IMR-90 (cell line): ENCODE results near the gene FHL2. TPM values are rescaled to one million over a fixed set of nuclear protein-coding genes. Genes with fewer than 3 reads are reported as not detected.

ENCODE experiments used
- ATAC-seq: fragments of 200-7000 bp; cut with Tn5 transposase; 2 replicates; pipeline ENCODE4 v1.9.1; 2020; ENCODE audit warnings: low read depth, mild to moderate bottlenecking, moderate library complexity
- BruUV-seq: library from RNA; stranded (reverse); fragments of 400-500 nt; replicated peaks from 2 replicates; lab custom pipeline; 2021; lab: Mats Ljungman, UMichigan
- CTCF ChIA-PET: fragments of 300-600 bp; formaldehyde crosslinking; extraction: SDS; loops from one replicate; lab custom pipeline; 2021; ENCODE audit warnings: antibody characterized with exemption; lab: Yijun Ruan, JAX
- POLR2A ChIA-PET: fragments of 300-600 bp; sonication (Branson Sonifier 250); formaldehyde crosslinking; loops from one replicate; lab custom pipeline; 2022; ENCODE audit warnings: antibody characterized with exemption; ENCODE audit not compliant: unreplicated experiment; lab: Charles Lee
- DNase-seq: peaks from one replicate; pipeline ENCODE4 v3.0.0; 2013
- H2AFZ ChIP-seq: replicated peaks from 2 replicates; pipeline ENCODE3; 2013; ENCODE audit warnings: low read length, mild to moderate bottlenecking; ENCODE audit not compliant: poor library complexity
- H2AK5ac ChIP-seq: 2 replicates; pipeline ENCODE4 v1.6.1; 2013; ENCODE audit warnings: low read depth, low read length, inconsistent platforms
- H2AK9ac ChIP-seq: replicated peaks from 2 replicates; pipeline ENCODE3; 2013; ENCODE audit warnings: mild to moderate bottlenecking, low read depth, low read length, moderate library complexity; ENCODE audit not compliant: poor library complexity
- H2BK120ac ChIP-seq: 2 replicates; pipeline ENCODE4 v1.6.1; 2013; ENCODE audit warnings: low read depth, low read length, inconsistent platforms
- H2BK15ac ChIP-seq: 3 replicates; pipeline ENCODE4 v1.6.1; 2013; ENCODE audit warnings: low read depth, low read length, inconsistent platforms
- H2BK20ac ChIP-seq: 2 replicates; pipeline ENCODE4 v1.6.1; 2013; ENCODE audit warnings: low read depth, mild to moderate bottlenecking, inconsistent platforms, low read length, moderate library complexity
- H2BK5ac ChIP-seq: 2 replicates; pipeline ENCODE4 v1.6.1; 2013; ENCODE audit warnings: mild to moderate bottlenecking, low read depth, low read length, inconsistent platforms; ENCODE audit not compliant: poor library complexity, severe bottlenecking
- H3K14ac ChIP-seq: replicated peaks from 2 replicates; pipeline ENCODE4 v1.6.1; 2013; ENCODE audit warnings: low read depth, low read length, inconsistent platforms
- H3K18ac ChIP-seq: 2 replicates; pipeline ENCODE4 v1.6.1; 2013; ENCODE audit warnings: low read depth, low read length, control low read depth
- H3K23ac ChIP-seq: 2 replicates; pipeline ENCODE4 v1.6.1; 2013; ENCODE audit warnings: low read depth, low read length, inconsistent platforms
- H3K27ac ChIP-seq: 2 replicates; pipeline ENCODE4 v1.5.1; 2013; ENCODE audit warnings: mild to moderate bottlenecking, control low read depth, low read length; ENCODE audit not compliant: insufficient read depth
- H3K27me3 ChIP-seq: 2 replicates; pipeline ENCODE4 v1.6.1; 2013; ENCODE audit warnings: low read length; ENCODE audit not compliant: control insufficient read depth, insufficient read depth
- H3K36me3 ChIP-seq: 2 replicates; pipeline ENCODE4 v1.6.1; 2013; ENCODE audit warnings: low read length, mixed read lengths; ENCODE audit not compliant: control insufficient read depth, insufficient read depth
- H3K4ac ChIP-seq: 2 replicates; pipeline ENCODE4 v1.6.1; 2013; ENCODE audit warnings: low read depth, low read length, inconsistent platforms
- H3K4me1 ChIP-seq: 2 replicates; pipeline ENCODE4 v1.6.1; 2013; ENCODE audit warnings: low read length, mixed read lengths; ENCODE audit not compliant: control insufficient read depth, insufficient read depth
- H3K4me2 ChIP-seq: 2 replicates; pipeline ENCODE4 v1.6.1; 2013; ENCODE audit warnings: low read depth, mild to moderate bottlenecking, control low read depth, low read length, moderate library complexity
- H3K4me3 ChIP-seq: 2 replicates; pipeline ENCODE4 v1.5.1; 2013; ENCODE audit warnings: low read depth, mild to moderate bottlenecking, control low read depth, low read length, moderate library complexity; ENCODE audit not compliant: insufficient read depth
- H3K56ac ChIP-seq: 2 replicates; pipeline ENCODE4 v1.6.1; 2013; ENCODE audit warnings: low read length, inconsistent platforms; ENCODE audit not compliant: insufficient read depth; ENCODE audit errors: extremely low read depth
- H3K79me1 ChIP-seq, 2 experiments: 2 replicates each; pipeline ENCODE4 v1.6.1; 2013; ENCODE audit warnings: low read length in 2 of 2, inconsistent platforms in 1 of 2, low read depth in 1 of 2
- H3K9ac ChIP-seq: 2 replicates; pipeline ENCODE4 v1.6.1; 2013; ENCODE audit warnings: low read depth, low read length, control low read depth
- H3K9me1 ChIP-seq: 2 replicates; pipeline ENCODE4 v1.6.1; 2013; ENCODE audit warnings: low read length, inconsistent platforms; ENCODE audit not compliant: insufficient read depth
- H3K9me3 ChIP-seq: 2 replicates; pipeline ENCODE4 v1.6.1; 2013; ENCODE audit warnings: low read length; ENCODE audit not compliant: control insufficient read depth, insufficient read depth
- H4K20me1 ChIP-seq: 2 replicates; pipeline ENCODE4 v1.6.1; 2013; ENCODE audit warnings: low read length, inconsistent platforms; ENCODE audit not compliant: insufficient read depth
- H4K5ac ChIP-seq: 2 replicates; pipeline ENCODE4 v1.6.1; 2013; ENCODE audit warnings: mild to moderate bottlenecking, low read depth, low read length, control low read depth
- H4K8ac ChIP-seq, 2 experiments: 2 replicates each; pipeline ENCODE4 v1.6.1; 2013; ENCODE audit warnings: low read depth in 2 of 2, low read length in 2 of 2, control low read depth in 1 of 2, inconsistent platforms in 1 of 2
- H4K91ac ChIP-seq: 2 replicates; pipeline ENCODE4 v1.6.1; 2013; ENCODE audit warnings: low read depth, low read length, inconsistent platforms; ENCODE audit not compliant: insufficient read depth
- BHLHE40 ChIP-seq: fragments of 150-350 bp; IDR thresholded peaks from 2 replicates; pipeline ENCODE4 v1.6.1; 2016; ENCODE audit warnings: mild to moderate bottlenecking, low read depth, low read length
- CEBPB ChIP-seq: IDR thresholded peaks from 2 replicates; pipeline ENCODE4 v1.6.1; 2012; ENCODE audit warnings: low read depth, low read length, improper control_type of control experiment
- CHD1 ChIP-seq: IDR thresholded peaks from 2 replicates; pipeline ENCODE4 v1.6.1; 2012; ENCODE audit warnings: low read depth, low read length, improper control_type of control experiment
- ELK1 ChIP-seq: fragments of 150-350 bp; IDR thresholded peaks from 2 replicates; pipeline ENCODE4 v1.6.1; 2016; ENCODE audit warnings: low read depth, mild to moderate bottlenecking, low read length, moderate library complexity, borderline replicate concordance
- FOS ChIP-seq: fragments of 150-350 bp; IDR thresholded peaks from 2 replicates; pipeline ENCODE4 v1.6.1; 2016; ENCODE audit warnings: low read depth, low read length
- MAFK ChIP-seq: IDR thresholded peaks from 2 replicates; pipeline ENCODE4 v1.6.1; 2012; ENCODE audit warnings: low read depth, low read length, improper control_type of control experiment
- MAZ ChIP-seq: IDR thresholded peaks from 2 replicates; pipeline ENCODE4 v1.6.1; 2012; ENCODE audit warnings: low read depth, mild to moderate bottlenecking, low read length, improper control_type of control experiment, moderate library complexity, borderline replicate concordance
- MXI1 ChIP-seq: IDR thresholded peaks from 2 replicates; pipeline ENCODE4 v1.6.1; 2012; ENCODE audit warnings: low read depth, mild to moderate bottlenecking, low read length, moderate library complexity, borderline replicate concordance
- NFE2L2 ChIP-seq: fragments of 150-350 bp; IDR thresholded peaks from 2 replicates; pipeline ENCODE4 v1.6.1; 2016; ENCODE audit warnings: low read depth, mild to moderate bottlenecking, low read length
- POLR2A ChIP-seq: IDR thresholded peaks from 2 replicates; pipeline ENCODE4 v1.6.1; 2012; ENCODE audit warnings: mild to moderate bottlenecking, low read depth, low read length
- RAD21 ChIP-seq: IDR thresholded peaks from 2 replicates; pipeline ENCODE4 v1.6.1; 2012; ENCODE audit warnings: low read length, improper control_type of control experiment
- RCOR1 ChIP-seq: IDR thresholded peaks from 2 replicates; pipeline ENCODE4 v1.6.1; 2012; ENCODE audit warnings: mild to moderate bottlenecking, low read length, improper control_type of control experiment; ENCODE audit not compliant: insufficient replicate concordance
- RFX5 ChIP-seq: IDR thresholded peaks from 2 replicates; pipeline ENCODE4 v1.8.0; 2012; ENCODE audit warnings: low read depth, mild to moderate bottlenecking, low read length, moderate library complexity
- SMC3 ChIP-seq: fragments of 150-350 bp; IDR thresholded peaks from 2 replicates; pipeline ENCODE4 v1.6.1; 2016; ENCODE audit warnings: low read depth, mild to moderate bottlenecking, antibody characterized with exemption, low read length, moderate library complexity
- WGBS, 2 experiments: methylation state at CpG; one replicate each; pipeline versions ENCODE4 v1.1.5 to v1.1.7; 2013; ENCODE audit warnings: missing lambda C conversion rate in 2 of 2; ENCODE audit not compliant: insufficient read length in 1 of 2; ENCODE audit errors: extremely low coverage in 2 of 2; 5-methylcytosine and 5-hydroxymethylcytosine counted together
- dilution Hi-C: fragments of 300-500 bp; cut with HindIII; formaldehyde crosslinking; loops from one replicate; pipeline ENCODE4 v1.14.3; 2018; ENCODE audit warnings: low sequenced_read_pairs; ENCODE audit not compliant: unreplicated experiment
- in situ Hi-C: fragments of 300-500 bp; cut with MboI; formaldehyde crosslinking; loops from 3 replicates; pipeline ENCODE4 v1.14.3; 2019; ENCODE audit warnings: low sequenced_read_pairs, inconsistent platforms, mixed read lengths
- intact Hi-C: fragments of 100-400 bp; cut with micrococcal nuclease; formaldehyde crosslinking; loops from 2 replicates; pipeline ENCODE4 v1.10.0; 2022
- polyA plus RNA-seq, 3 experiments: library from polyadenylated mRNA; depleted of rRNA; stranded (reverse); fragments of >200 nt; gene quantifications; 2 replicates each; pipeline ENCODE4 v1.2.3, GENCODE V29; 2012; ENCODE audit warnings: low replicate concordance in 1 of 3
- total RNA-seq: library from RNA; depleted of rRNA; stranded (reverse); fragments of >200 nt; gene quantifications from 2 replicates; pipeline ENCODE4 v1.2.3, GENCODE V29; 2012
- TF ChIP-seq, protein P1 (sequence below): conservative IDR thresholded peaks from 2 replicates; pipeline ENCODE4 v1.5.1; 2012; ENCODE audit warnings: mild to moderate bottlenecking, low read depth, low read length, improper control_type of control experiment
- TF ChIP-seq, protein P2 (sequence below): fragments of 150-350 bp; IDR thresholded peaks from 2 replicates; pipeline ENCODE4 v1.6.1; 2017; ENCODE audit warnings: mild to moderate bottlenecking, antibody characterized with exemption, low read length, low read depth

FHL2 gene
- total and polyA plus RNA-seq, 2 of the 4 experiments (the other 2 are of a cell fraction): 464 to 550 TPM

- Histone ChIP-seq H3K27ac (peak overlapping the region; percentile 79; the same call in 1 of the 2 replicates), H2BK15ac (peak overlapping the region; percentile 59; the same call in 1 of the 3 replicates), H3K4me1 (peaks cover 27% of the 10 kb centered on the region), H2BK120ac (peak overlapping the region; percentile 96; the same call in 1 of the 2 replicates), H2BK20ac (peak overlapping the region; percentile 98; the same call in 1 of the 2 replicates), H3K9ac (no peak overlapping the region), H2AK5ac (peak overlapping the region; percentile 33; the same call in 1 of the 2 replicates), H4K20me1 (no peaks in the 10 kb centered on the region), H4K8ac (peak overlapping the region; percentile 36 to 89), H3K4me2 (peak overlapping the region; percentile 7; the same call in 1 of the 2 replicates), H3K27me3 (no peaks in the 10 kb centered on the region), H3K4ac (peak overlapping the region; percentile 99; the same call in 1 of the 2 replicates), H3K18ac (peak overlapping the region; percentile 91; the same call in 1 of the 2 replicates), H3K56ac (no peak overlapping the region), H2AFZ (no peak overlapping the region), H2BK5ac (peak overlapping the region; percentile 98), H2AK9ac (no peak overlapping the region), H3K4me3 (no peak overlapping the region), H3K36me3 (no peaks in the 10 kb centered on the region), H3K14ac (no peak overlapping the region), H4K91ac (0 out of 2 replicates have a peak overlapping the region, but pooled peaks have one; percentile 87), H3K9me3 (no peaks in the 10 kb centered on the region), H3K23ac (no peak overlapping the region; the same call in 1 of the 2 replicates), H3K9me1 (peaks cover 9% of the 10 kb centered on the region; the same call in 1 of the 2 replicates), H3K79me1 (peaks cover under 1 to 5% of the 10 kb centered on the region in 2 experiments; a peak in 3 of 4 replicates), H4K5ac (peak overlapping the region; percentile 89; the same call in 1 of the 2 replicates)
- DNase-seq (peak; percentile 77), ATAC-seq (peak; percentile 62)
- no TSS peak for BruUV-seq
- CTCF ChIA-PET: no interaction called here
- intact Hi-C loops: no loop called here
- dilution Hi-C loops: no loop called here
- peak; percentile 40; the same call in 1 of the 2 replicates for TF ChIP-seq FOS
- 0 out of 2 replicates have a peak, but pooled peaks have one; percentile 1 for TF ChIP-seq SMC3
- TF ChIP-seq POLR2A: no peak
- TF ChIP-seq, protein P1, sequence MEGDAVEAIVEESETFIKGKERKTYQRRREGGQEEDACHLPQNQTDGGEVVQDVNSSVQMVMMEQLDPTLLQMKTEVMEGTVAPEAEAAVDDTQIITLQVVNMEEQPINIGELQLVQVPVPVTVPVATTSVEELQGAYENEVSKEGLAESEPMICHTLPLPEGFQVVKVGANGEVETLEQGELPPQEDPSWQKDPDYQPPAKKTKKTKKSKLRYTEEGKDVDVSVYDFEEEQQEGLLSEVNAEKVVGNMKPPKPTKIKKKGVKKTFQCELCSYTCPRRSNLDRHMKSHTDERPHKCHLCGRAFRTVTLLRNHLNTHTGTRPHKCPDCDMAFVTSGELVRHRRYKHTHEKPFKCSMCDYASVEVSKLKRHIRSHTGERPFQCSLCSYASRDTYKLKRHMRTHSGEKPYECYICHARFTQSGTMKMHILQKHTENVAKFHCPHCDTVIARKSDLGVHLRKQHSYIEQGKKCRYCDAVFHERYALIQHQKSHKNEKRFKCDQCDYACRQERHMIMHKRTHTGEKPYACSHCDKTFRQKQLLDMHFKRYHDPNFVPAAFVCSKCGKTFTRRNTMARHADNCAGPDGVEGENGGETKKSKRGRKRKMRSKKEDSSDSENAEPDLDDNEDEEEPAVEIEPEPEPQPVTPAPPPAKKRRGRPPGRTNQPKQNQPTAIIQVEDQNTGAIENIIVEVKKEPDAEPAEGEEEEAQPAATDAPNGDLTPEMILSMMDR: no peak
- no peak for TF ChIP-seq CHD1
- no peak for TF ChIP-seq MXI1
- peak; percentile 91 for TF ChIP-seq CEBPB
- no peak for TF ChIP-seq NFE2L2
- TF ChIP-seq RCOR1: peak; percentile 85
- TF ChIP-seq ELK1: no peak
- TF ChIP-seq, protein P2, sequence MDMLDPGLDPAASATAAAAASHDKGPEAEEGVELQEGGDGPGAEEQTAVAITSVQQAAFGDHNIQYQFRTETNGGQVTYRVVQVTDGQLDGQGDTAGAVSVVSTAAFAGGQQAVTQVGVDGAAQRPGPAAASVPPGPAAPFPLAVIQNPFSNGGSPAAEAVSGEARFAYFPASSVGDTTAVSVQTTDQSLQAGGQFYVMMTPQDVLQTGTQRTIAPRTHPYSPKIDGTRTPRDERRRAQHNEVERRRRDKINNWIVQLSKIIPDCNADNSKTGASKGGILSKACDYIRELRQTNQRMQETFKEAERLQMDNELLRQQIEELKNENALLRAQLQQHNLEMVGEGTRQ: no peak
- no peak for TF ChIP-seq MAZ
- TF ChIP-seq MAFK: no peak
- TF ChIP-seq RAD21: no peak
- TF ChIP-seq RFX5: no peak
- TF ChIP-seq BHLHE40: peak; percentile 87
- POLR2A ChIA-PET: no interaction called here
- WGBS, 2 experiments: no CpG with 5 or more reads among the region's 4 CpGs
- in situ Hi-C loops: no loop called here
Observed at GRCh38 chr2:105405291-105405690, 6.4 kb upstream of the FHL2 start.
